Heart left ventricle (tissue), 16 donors: ENCODE measurements around the gene KRT7. TPM values are rescaled to one million over a fixed set of nuclear protein-coding genes. Genes with fewer than 3 reads are reported as not detected.
A peak's percentile ranks its signal among the peaks of the same experiment; 100 is the strongest.

ENCODE experiments used
- ATAC-seq, 4 donors: fragments of 200-7000 bp; cut with Tn5 transposase; one replicate each; pipeline ENCODE4 v1.9.1; 2020 to 2022; ENCODE audit warnings: moderate library complexity in 4 of 4, mild to moderate bottlenecking in 3 of 4, moderate number of reproducible peaks in 1 of 4
- DNase-seq, 5 donors: peaks; one replicate each; pipeline ENCODE4 v3.0.0-alpha.2; 2020
- H3K27ac ChIP-seq, 12 donors: fragments of 200-600 bp; sonication (generic) in 4 of 12; one replicate each; pipeline versions ENCODE4 v1.5.0 to v1.8.0; 2016 to 2022; ENCODE audit warnings: mild to moderate bottlenecking in 2 of 12
- H3K27me3 ChIP-seq, 9 donors: fragments of 200-600 bp; sonication (generic) in 2 of 9; one replicate each; pipeline versions ENCODE4 v1.5.1 to v1.8.0; 2016 to 2022; ENCODE audit warnings: mild to moderate bottlenecking in 3 of 9
- H3K36me3 ChIP-seq, 9 donors: fragments of 200-600 bp; sonication (generic) in 2 of 9; one replicate each; pipeline versions ENCODE4 v1.5.0 to v1.8.0; 2018 to 2022; ENCODE audit warnings: mild to moderate bottlenecking in 2 of 9
- H3K4me1 ChIP-seq, 12 donors: fragments of 200-600 bp; sonication (generic) in 4 of 12; one replicate each; pipeline versions ENCODE4 v1.5.0 to v1.8.0; 2016 to 2022; ENCODE audit warnings: mild to moderate bottlenecking in 3 of 12
- H3K4me3 ChIP-seq, 12 donors: fragments of 200-600 bp; sonication (generic) in 4 of 12; one replicate each; pipeline versions ENCODE4 v1.5.0 to v1.8.0; 2017 to 2022; ENCODE audit warnings: mild to moderate bottlenecking in 9 of 12, moderate library complexity in 4 of 12
- H3K9me3 ChIP-seq, 12 donors: fragments of 200-600 bp; sonication (generic) in 4 of 12; one replicate each; pipeline versions ENCODE4 v1.5.0 to v1.8.0; 2016 to 2022; ENCODE audit warnings: mild to moderate bottlenecking in 1 of 12
- POLR2A ChIP-seq, 2 donors: fragments of 450-650 bp; IDR thresholded peaks; one replicate each; pipeline ENCODE4 v1.6.1; 2017; ENCODE audit warnings: antibody characterized with exemption in 2 of 2, mild to moderate bottlenecking in 2 of 2, moderate library complexity in 2 of 2
- WGBS, 4 donors: extraction: QIAGEN DNeasy Blood & Tissue Kit in 2 of 4; methylation state at CpG; one replicate each; pipeline versions ENCODE4 v1.1.5 to v1.1.7; 2013 to 2018; 5-methylcytosine and 5-hydroxymethylcytosine counted together
- intact Hi-C, 10 donors: fragments of 100-400 bp; cut with DNase I; formaldehyde crosslinking; loops; one replicate each; pipeline versions ENCODE4 v1.11.1 to v1.14.2; 2022
- polyA plus RNA-seq, 2 donors: library from polyadenylated mRNA; stranded (reverse); fragments of 200-250 nt; gene quantifications; one replicate each; pipeline ENCODE4 v1.2.3, GENCODE V29; 2013
- total RNA-seq, 9 donors: library from RNA; depleted of rRNA in 2 of 9; stranded (reverse); fragments of >200 nt in 2 of 9; fragmentation: NEBNext Ultra II Directional in 3 of 9; extraction: Animal tissue kit (Norgen Biotek cat#: 25700) in 3 of 9; gene quantifications; one replicate each; pipeline versions ENCODE4 v1.1.0 to v1.2.4, GENCODE V29; 2016 to 2023
- TF ChIP-seq, protein P1 (sequence below), 12 donors: fragments of 200-600 bp; sonication (generic) in 4 of 12; IDR thresholded peaks; one replicate each; pipeline versions ENCODE4 v1.5.0 to v1.8.0; 2018 to 2022; ENCODE audit warnings: antibody characterized with exemption in 12 of 12, mild to moderate bottlenecking in 5 of 12
- donor health status: ischemic (EF 13 %, LVEDD 7.1; RV severe dilation, severe dysfunction).
- donor health status: healthy with polysubstance abuse.
- donor health status: DM: no; HTN: yes; CAD: no.
- donor health status: DM: no; HTN: no; CAD: no.
- donor health status: ischemic (EF 25% LVEDD 6.9; RV normal size, moderate dysfunction).
- donor health status: ischemic (EF 25% LVEDD 5.7; RV mildly dilated, moderate dysfunction).
- donor health status: healthy.
- donor health status: DM: yes; HTN: yes; CAD: no.
- donor health status: ischemic (EF 35%, LVEDD 5.7; RV mildly dilated, moderate dysfunction).
- donor health status: nonischemic (EF 11% LVEDD 7.7; RV severe dilation, severe dysfunction).
- donor health status: DM: yes; HTN: yes; CAD: no.
- donor health status: PGD.
- donor health status: ischemic (EF 29% LVEDD 5.4; RV normal size, mild dysfunction).
- donor health status: nonischemic (EF 23%, LVEDD 6.1; RV moderate dilation, normal function).

KRT7 gene
- total and polyA plus RNA-seq, 11 donors, result 0.20 to 56.7 (median 3.1) TPM; not detected in 3

DNA sequence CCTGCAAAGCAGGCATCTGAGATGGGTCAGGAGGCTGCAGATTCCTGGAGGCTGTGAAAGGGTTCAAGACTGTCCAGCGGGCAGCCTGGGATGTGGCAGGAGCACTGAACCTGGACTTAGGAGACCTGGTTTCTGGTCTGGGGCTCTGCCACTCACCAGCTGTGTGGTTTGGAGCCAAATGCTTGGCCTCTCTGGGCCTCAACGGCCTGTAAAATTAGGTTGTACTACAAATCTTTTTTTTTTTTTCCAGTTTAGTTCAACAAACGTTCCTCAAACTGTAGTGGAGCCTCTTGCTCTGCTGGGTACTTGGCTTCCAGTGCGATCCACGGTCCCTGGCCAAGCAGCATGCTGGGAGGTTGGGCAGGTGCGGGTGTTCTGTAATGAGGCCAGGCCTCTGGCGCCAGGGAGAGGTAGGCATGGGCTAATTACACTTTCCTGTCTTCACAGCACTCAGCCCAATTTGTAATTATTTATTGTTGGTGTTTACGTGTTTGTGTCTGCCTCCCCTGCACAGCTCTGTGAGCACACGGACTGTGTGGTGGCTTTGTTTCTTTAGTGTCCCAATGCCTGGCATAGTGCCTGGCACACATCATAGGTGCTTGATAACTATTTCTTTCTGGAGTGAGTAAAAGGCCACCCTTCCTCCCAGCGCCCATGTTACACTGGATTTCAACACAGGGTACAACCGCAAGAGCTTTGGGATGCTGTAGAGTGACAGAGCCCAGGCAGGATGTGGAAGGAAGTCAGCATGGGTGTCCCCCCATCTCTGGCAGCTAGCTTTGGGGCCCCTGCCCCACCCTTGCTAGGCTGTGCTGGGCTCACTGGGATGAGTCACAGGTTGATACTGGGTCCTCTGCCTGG is 35.4 kb upstream of the KRT7 start:
- H3K4me3 ChIP-seq, result no peak overlapping the region
- no peaks in the 10 kb centered on the region for H3K9me3 ChIP-seq
- no peaks in the 10 kb centered on the region for H3K27me3 ChIP-seq
- TF ChIP-seq, protein P1, sequence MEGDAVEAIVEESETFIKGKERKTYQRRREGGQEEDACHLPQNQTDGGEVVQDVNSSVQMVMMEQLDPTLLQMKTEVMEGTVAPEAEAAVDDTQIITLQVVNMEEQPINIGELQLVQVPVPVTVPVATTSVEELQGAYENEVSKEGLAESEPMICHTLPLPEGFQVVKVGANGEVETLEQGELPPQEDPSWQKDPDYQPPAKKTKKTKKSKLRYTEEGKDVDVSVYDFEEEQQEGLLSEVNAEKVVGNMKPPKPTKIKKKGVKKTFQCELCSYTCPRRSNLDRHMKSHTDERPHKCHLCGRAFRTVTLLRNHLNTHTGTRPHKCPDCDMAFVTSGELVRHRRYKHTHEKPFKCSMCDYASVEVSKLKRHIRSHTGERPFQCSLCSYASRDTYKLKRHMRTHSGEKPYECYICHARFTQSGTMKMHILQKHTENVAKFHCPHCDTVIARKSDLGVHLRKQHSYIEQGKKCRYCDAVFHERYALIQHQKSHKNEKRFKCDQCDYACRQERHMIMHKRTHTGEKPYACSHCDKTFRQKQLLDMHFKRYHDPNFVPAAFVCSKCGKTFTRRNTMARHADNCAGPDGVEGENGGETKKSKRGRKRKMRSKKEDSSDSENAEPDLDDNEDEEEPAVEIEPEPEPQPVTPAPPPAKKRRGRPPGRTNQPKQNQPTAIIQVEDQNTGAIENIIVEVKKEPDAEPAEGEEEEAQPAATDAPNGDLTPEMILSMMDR (IDR thresholded peaks at IDR 0.05), result no peak
- no peak for TF ChIP-seq POLR2A (IDR thresholded peaks at IDR 0.05)
- no peaks in the 10 kb centered on the region for H3K36me3 ChIP-seq
- intact Hi-C loops, result no loop called here
- WGBS, 4 donors, result 50 to 64% (median 54%) methylated on average over 11 of the region's 11 CpGs
- DNase-seq, result peak in 2 of 5 donors; percentile 62 to 73
- H3K27ac ChIP-seq, result peak overlapping the region in 9 of 12 donors; percentile 10 to 78 (median 66)
- peaks cover 0 to 73% (median 48%) of the 10 kb centered on the region in 12 donors for H3K4me1 ChIP-seq
- peak; percentile 39 to 78 (median 58) for ATAC-seq

DNA sequence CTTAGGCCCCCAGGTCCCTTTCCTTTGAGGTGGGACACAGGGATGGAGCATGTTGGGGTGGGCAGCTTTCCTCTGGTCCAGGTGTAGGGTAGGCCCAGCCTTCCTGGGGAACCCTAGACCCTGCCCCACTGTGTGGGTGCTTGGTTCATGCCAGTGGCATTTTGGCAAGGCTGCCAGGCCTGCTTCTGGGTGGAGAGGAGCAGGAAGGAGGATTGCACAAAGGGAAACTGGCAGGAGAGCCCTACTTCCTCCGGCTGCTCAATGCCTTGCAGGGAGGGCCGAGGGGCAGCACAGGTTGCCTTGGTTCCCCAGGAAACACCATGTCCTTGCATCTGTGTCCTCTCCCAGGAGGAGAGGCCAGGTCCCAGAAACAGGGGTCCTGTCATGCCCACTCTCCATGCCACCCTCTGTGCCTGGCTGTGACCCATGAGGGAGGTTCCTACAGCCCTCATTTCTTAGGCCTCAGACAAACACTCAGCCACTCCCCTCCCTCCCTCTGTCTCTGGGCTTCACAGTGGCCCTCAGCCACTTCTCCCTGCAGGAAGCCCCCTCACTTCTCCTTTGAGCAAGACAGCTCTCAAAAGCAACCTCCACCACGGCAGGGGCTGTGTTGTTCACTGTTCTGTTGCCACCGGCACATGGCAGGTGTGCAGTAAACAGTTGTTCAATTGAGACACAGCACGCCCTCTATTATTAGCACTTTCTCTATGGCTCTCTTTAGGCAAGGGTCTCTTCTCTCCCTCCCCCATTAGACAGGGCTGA is 34.4 kb upstream of the KRT7 start:
- Histone ChIP-seq H3K27ac (peak overlapping the region in 10 of 12 donors; percentile 19 to 78 (median 65)), H3K27me3 (no peaks in the 10 kb centered on the region), H3K9me3 (no peaks in the 10 kb centered on the region), H3K36me3 (no peaks in the 10 kb centered on the region), H3K4me3 (no peak overlapping the region), H3K4me1 (peaks cover 0 to 73% (median 43%) of the 10 kb centered on the region in 12 donors)
- intact Hi-C loops, result no loop called here
- 70 to 83% (median 76%) methylated on average over 5 of the region's 5 CpGs for WGBS, 4 donors
- ATAC-seq, result peak in 2 of 4 donors; percentile 6 to 11
- DNase-seq, result peak in 1 of 5 donors; percentile 67
- TF ChIP-seq, protein P1 (IDR thresholded peaks at IDR 0.05), result no peak
- TF ChIP-seq POLR2A (IDR thresholded peaks at IDR 0.05), result no peak

DNA sequence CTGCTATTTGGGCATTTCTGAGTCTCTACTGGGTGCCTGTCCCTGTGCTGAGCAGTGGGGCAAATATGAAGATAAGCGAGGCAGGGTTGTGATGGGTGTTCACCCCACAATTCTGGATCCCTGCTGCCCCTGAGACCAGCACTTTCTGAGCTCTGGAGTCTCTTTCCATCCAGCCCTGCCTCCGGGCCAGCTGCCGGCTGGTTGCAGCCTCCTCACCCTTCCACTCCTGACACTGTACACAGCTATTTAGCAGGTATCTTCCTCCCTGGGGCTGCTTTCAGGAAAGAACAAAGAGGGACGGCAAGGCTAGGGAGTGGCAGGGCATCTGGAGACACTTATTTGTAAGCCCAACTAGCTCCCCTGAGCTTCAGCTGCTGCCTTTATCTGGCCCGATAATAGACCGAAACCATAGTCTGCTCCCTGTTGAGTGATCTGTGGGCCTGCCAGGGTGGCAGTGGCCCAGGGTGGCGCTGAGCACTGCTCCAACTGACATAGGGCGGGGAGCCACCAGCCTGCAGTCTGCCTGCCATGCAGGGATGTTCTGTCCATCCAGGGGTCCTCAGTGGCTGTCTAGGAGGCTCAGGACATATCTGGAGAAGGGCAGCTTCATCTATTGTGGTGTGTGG is 33.6 kb upstream of the KRT7 start:
- Histone ChIP-seq H3K4me3 (no peak overlapping the region), H3K9me3 (no peaks in the 10 kb centered on the region), H3K27ac (peak overlapping the region in 10 of 12 donors; percentile 4 to 78 (median 64)), H3K4me1 (peaks cover 0 to 69% (median 35%) of the 10 kb centered on the region in 12 donors), H3K27me3 (no peaks in the 10 kb centered on the region), H3K36me3 (no peaks in the 10 kb centered on the region)
- TF ChIP-seq POLR2A (IDR thresholded peaks at IDR 0.05), result no peak
- TF ChIP-seq, protein P1 (IDR thresholded peaks at IDR 0.05), result no peak
- intact Hi-C loops, result no loop called here
- DNase-seq (peak in 4 of 5 donors; percentile 55 to 68 (median 62)), ATAC-seq (peak; percentile 79 to 86 (median 83))
- 53 to 67% (median 58%) methylated on average over 6 to 8 of the region's 8 CpGs for WGBS, 4 donors
